Measurements from ENCODE around the gene NIPBL.
"Not testable (repeated sequence)": the region's sequence is repeated elsewhere in the genome, so short reads cannot be mapped to it uniquely, and the experiment has no call there.

Gene NIPBL

DNA sequence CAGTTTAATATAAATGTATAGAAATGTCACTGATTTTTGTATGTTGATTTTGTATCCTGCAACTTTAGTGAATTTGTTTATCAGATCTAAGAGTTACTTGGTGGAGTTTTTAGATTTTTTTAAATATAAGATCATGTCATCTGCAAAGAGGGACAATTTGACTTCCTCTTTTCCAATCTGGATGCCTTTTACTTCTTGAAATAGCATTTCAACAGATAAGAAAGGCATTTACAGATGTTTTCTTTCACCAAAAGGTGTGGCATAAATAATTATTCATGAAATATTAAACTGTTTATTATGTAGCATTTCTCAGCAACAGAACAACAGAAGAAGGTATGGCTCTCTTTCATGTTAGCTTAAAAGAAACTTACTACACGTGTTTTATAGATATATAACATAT, 34.9 kb upstream of the NIPBL start:
- Histone ChIP-seq H3K9me3 (no peaks in the 10 kb centered on the region), H3K36me3 (no peaks in the 10 kb centered on the region), H3K4me1 (ENCODE audit: control insufficient read depth in 1 of 2, insufficient read depth in 1 of 2, low read depth in 1 of 2, low read length in 1 of 2) (peaks cover 4 to 7% of the 10 kb centered on the region in 2 experiments), H3K27me3 (peaks cover 58% of the 10 kb centered on the region), H3K4me3 (ENCODE audit: low read depth in 1 of 2, low read length in 1 of 2) (no peak overlapping the region), H3K27ac (no peak overlapping the region)
- TF ChIP-seq CTCF (IDR thresholded peaks at IDR 0.05): no peak

GRCh38 chr5:36842087-36842486, 34.5 kb upstream of the NIPBL start:
- Histone ChIP-seq H3K9me3 (no peaks in the 10 kb centered on the region), H3K4me1 (ENCODE audit: control insufficient read depth in 1 of 2, insufficient read depth in 1 of 2, low read depth in 1 of 2, low read length in 1 of 2) (peaks cover 4 to 7% of the 10 kb centered on the region in 2 experiments), H3K27me3 (peaks cover 54% of the 10 kb centered on the region), H3K36me3 (no peaks in the 10 kb centered on the region), H3K4me3 (ENCODE audit: low read depth in 1 of 2, low read length in 1 of 2) (no peak overlapping the region), H3K27ac (no peak overlapping the region)
- no peak for TF ChIP-seq CTCF (IDR thresholded peaks at IDR 0.05)

DNA sequence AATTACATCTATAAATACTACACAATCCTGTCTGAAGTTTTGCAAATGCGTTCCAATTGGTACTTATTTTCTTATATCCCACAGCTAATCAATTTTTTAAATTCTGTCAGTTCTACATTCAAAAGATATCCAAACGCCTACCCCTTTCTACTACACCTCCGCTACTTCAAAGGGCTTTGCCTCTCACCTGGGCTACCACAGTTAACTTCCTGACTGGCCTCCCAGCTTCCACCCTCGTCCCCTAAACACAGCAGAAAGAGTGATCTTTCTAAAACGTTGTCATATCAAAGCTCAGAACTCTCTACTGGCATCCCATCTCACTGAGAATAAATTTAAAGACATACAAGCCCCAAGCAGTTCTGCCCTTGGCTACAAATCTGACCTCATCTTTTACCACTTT, 32.3 kb upstream of the NIPBL start:
- TF ChIP-seq CTCF (IDR thresholded peaks at IDR 0.05): no peak
- no peak overlapping the region for H3K4me3 ChIP-seq (ENCODE audit: low read depth in 1 of 2, low read length in 1 of 2)

DNA sequence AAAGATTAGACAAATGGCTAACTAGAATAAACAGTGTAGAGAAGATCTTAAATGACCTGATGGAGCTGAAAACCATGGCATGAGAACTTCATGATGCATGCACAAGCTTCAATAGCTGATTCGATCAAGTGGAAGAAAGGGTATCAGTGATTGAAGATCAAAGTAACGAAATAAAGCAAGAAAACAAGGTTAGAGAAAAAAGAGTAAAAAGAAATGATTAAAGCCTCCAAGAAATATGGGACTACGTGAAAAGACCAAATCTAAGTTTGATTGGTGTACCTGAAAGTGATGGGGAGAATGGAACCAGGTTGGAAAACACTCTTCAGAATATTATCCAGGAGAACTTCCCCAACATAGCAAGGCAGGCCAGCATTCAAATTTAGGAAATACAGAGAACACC, 28.0 kb upstream of the NIPBL start:
- peaks cover 10% of the 10 kb centered on the region for H3K27me3 ChIP-seq

More for the DNA sequence above, 32.3 kb upstream of the NIPBL start:
- H3K9me3 ChIP-seq: no peaks in the 10 kb centered on the region
- H3K4me1 ChIP-seq (ENCODE audit: control insufficient read depth in 1 of 2, insufficient read depth in 1 of 2, low read depth in 1 of 2, low read length in 1 of 2): peaks cover 4 to 7% of the 10 kb centered on the region in 2 experiments
- peaks cover 32% of the 10 kb centered on the region for H3K27me3 ChIP-seq
- no peaks in the 10 kb centered on the region for H3K36me3 ChIP-seq
- no peak overlapping the region for H3K27ac ChIP-seq

GRCh38 chr5:36852903-36853302, 23.7 kb upstream of the NIPBL start:
- not testable (repeated sequence) for H3K4me1 ChIP-seq (ENCODE audit: control insufficient read depth in 1 of 2, insufficient read depth in 1 of 2, low read depth in 1 of 2, low read length in 1 of 2); H3K9me3 ChIP-seq; H3K4me3 ChIP-seq (ENCODE audit: low read depth in 1 of 2, low read length in 1 of 2); H3K36me3 ChIP-seq; H3K27me3 ChIP-seq; H3K27ac ChIP-seq

More for the DNA sequence above, 28.0 kb upstream of the NIPBL start:
- not testable (repeated sequence) for H3K9me3 ChIP-seq; H3K36me3 ChIP-seq; H3K4me1 ChIP-seq (ENCODE audit: control insufficient read depth in 1 of 2, insufficient read depth in 1 of 2, low read depth in 1 of 2, low read length in 1 of 2); H3K27ac ChIP-seq; H3K4me3 ChIP-seq (ENCODE audit: low read depth in 1 of 2, low read length in 1 of 2)

DNA sequence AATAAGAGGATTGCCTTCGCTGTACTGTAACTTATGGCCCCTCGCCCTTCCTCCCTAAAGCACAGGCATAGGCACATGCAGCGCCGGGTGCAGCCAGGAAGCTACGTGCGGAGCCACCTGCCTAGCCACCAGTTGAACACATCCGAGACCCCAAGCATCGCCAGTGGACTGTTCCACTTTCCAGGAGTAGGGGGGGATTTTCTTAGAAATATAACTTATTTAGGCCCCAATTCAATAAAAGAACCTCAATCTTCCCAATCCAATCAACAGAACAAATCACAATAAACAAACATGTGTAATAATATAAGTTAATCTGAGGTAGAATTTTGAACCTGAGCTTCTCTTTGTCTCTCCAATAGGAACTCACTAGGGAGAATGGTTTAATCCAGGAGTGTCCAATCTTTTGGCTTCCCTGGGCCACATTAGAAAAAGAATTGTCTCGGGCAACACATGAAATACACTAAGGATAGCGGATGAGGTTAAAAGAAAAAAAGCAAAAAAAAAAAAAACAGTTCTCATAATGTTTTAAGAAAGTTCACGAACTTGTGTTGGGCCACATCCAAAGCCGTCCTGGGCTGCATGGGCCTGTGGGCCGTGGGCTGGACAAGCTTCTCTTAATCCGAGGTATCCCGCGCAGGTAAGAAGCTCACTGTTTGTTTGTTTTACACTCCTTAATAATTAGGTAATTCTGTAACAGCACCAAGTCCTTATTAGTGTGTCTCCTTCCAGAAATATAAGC, 22.0 kb upstream of the NIPBL start:
- Histone ChIP-seq H3K27ac (no peak overlapping the region), H3K36me3 (no peaks in the 10 kb centered on the region), H3K4me3 (ENCODE audit: low read depth in 1 of 2, low read length in 1 of 2) (no peak overlapping the region), H3K4me1 (ENCODE audit: control insufficient read depth in 1 of 2, insufficient read depth in 1 of 2, low read depth in 1 of 2, low read length in 1 of 2) (no peaks in the 10 kb centered on the region), H3K27me3 (no peaks in the 10 kb centered on the region), H3K9me3 (no peaks in the 10 kb centered on the region)
- TF ChIP-seq CTCF (IDR thresholded peaks at IDR 0.05): no peak
